Keratinocyte (primary cell): Measurements from ENCODE around the gene LYSMD2. TPM values are rescaled to one million over a fixed set of nuclear protein-coding genes. Genes with fewer than 3 reads are reported as not detected.

Experiments
- DNase-seq: peaks from one replicate; pipeline ENCODE4 v3.0.0-alpha.2; 2011; ENCODE audit warnings: low read depth, missing footprints, low spot score
- FAIRE-seq: peaks from 2 replicates; lab custom pipeline; 2011; peaks lifted over from hg19 to GRCh38; lab: Jason Lieb, UNC
- H2AFZ ChIP-seq: 2 replicates; pipeline ENCODE4 v1.6.0; 2012; ENCODE audit warnings: low read length, control low read depth, inconsistent platforms; ENCODE audit not compliant: control insufficient read depth
- H3K27ac ChIP-seq: 2 replicates; pipeline ENCODE4 v1.5.1; 2011; ENCODE audit warnings: low read length; ENCODE audit not compliant: control insufficient read depth, insufficient read depth
- H3K27me3 ChIP-seq: 3 replicates; pipeline ENCODE4 v1.6.0; 2011; ENCODE audit warnings: low read length; ENCODE audit not compliant: control insufficient read depth, insufficient read depth; ENCODE audit errors: extremely low read depth
- H3K36me3 ChIP-seq, 2 experiments: 2 replicates in 1 of 2; 3 replicates in 1 of 2; pipeline ENCODE4 v1.5.1; 2011; ENCODE audit warnings: low read length in 2 of 2, mild to moderate bottlenecking in 1 of 2; ENCODE audit not compliant: control insufficient read depth in 2 of 2, insufficient read depth in 2 of 2; ENCODE audit errors: extremely low read depth in 1 of 2
- H3K4me1 ChIP-seq: 3 replicates; pipeline ENCODE4 v1.5.1; 2011; ENCODE audit warnings: low read length; ENCODE audit not compliant: control insufficient read depth, insufficient read depth; ENCODE audit errors: extremely low read depth
- H3K4me2 ChIP-seq: 3 replicates; pipeline ENCODE4 v1.6.0; 2011; ENCODE audit warnings: low read depth, low read length; ENCODE audit not compliant: control insufficient read depth, insufficient read depth; ENCODE audit errors: extremely low read depth
- H3K4me3 ChIP-seq, 3 experiments: fragments of 200-600 bp in 1 of 3; sonication (generic) in 1 of 3; 2 replicates in 2 of 3; 3 replicates in 1 of 3; pipeline ENCODE4 v1.5.1; 2011 to 2016; ENCODE audit warnings: low read length in 3 of 3, mild to moderate bottlenecking in 3 of 3, control low read depth in 2 of 3, inconsistent platforms in 1 of 3, low read depth in 1 of 3, mixed read lengths in 1 of 3, mixed run types in 1 of 3, moderate library complexity in 1 of 3; ENCODE audit not compliant: control insufficient read depth in 2 of 3, insufficient read depth in 2 of 3; ENCODE audit errors: extremely low read depth in 1 of 3
- H3K79me2 ChIP-seq: 2 replicates; pipeline ENCODE4 v1.6.0; 2012; ENCODE audit warnings: low read length; ENCODE audit not compliant: control insufficient read depth, insufficient read depth
- H3K9ac ChIP-seq: 3 replicates; pipeline ENCODE4 v1.6.0; 2011; ENCODE audit warnings: low read length; ENCODE audit not compliant: control insufficient read depth, insufficient read depth; ENCODE audit errors: extremely low read depth
- H3K9me1 ChIP-seq: 3 replicates; pipeline ENCODE4 v1.6.0; 2011; ENCODE audit warnings: low read length; ENCODE audit not compliant: control insufficient read depth, insufficient read depth; ENCODE audit errors: extremely low read depth
- H3K9me3 ChIP-seq: 2 replicates; pipeline ENCODE4 v1.5.1; 2012; ENCODE audit warnings: low read depth, low read length; ENCODE audit not compliant: control insufficient read depth
- H4K20me1 ChIP-seq: 3 replicates; pipeline ENCODE4 v1.6.0; 2011; ENCODE audit warnings: low read length; ENCODE audit not compliant: control insufficient read depth, insufficient read depth; ENCODE audit errors: extremely low read depth
- CTCF ChIP-seq, 3 experiments: IDR thresholded peaks in 1 of 3; conservative IDR thresholded peaks in 1 of 3; optimal IDR thresholded peaks in 1 of 3; 2 replicates in 2 of 3; 3 replicates in 1 of 3; pipeline versions ENCODE3 to v1.5.1; 2011; ENCODE audit warnings: low read length in 3 of 3, mild to moderate bottlenecking in 3 of 3, moderate library complexity in 2 of 3, control low read depth in 1 of 3, inconsistent platforms in 1 of 3; ENCODE audit not compliant: insufficient read depth in 2 of 3; ENCODE audit errors: extremely low read depth in 1 of 3
- EZH2 ChIP-seq: IDR thresholded peaks from one replicate; pipeline ENCODE4 v1.6.1; 2012; ENCODE audit warnings: inconsistent platforms, mild to moderate bottlenecking, low read length, moderate library complexity
- dilution Hi-C: fragments of 300-500 bp; cut with MboI; formaldehyde crosslinking; loops from one replicate; pipeline ENCODE4 v1.7.0; 2020; ENCODE audit warnings: low sequenced_read_pairs; ENCODE audit not compliant: extremely low pct_ligation_motif_present
- polyA plus RNA-seq, 5 experiments: library from polyadenylated mRNA; depleted of rRNA in 3 of 5; stranded (reverse) in 3 of 5; stranded (forward) in 1 of 5; unstranded in 1 of 5; fragments of >200 nt; gene quantifications; 1 replicate in 1 of 5; 2 replicates in 3 of 5; 3 replicates in 1 of 5; pipeline versions ENCODE4 v1.2.1 to v1.2.3, GENCODE V29; 2011 to 2012; ENCODE audit warnings: missing spikeins in 2 of 5, low read depth in 1 of 5, low replicate concordance in 1 of 5

Gene LYSMD2
- polyA plus RNA-seq, 1 donor (not counting 4 experiments of a cell fraction or from before 2014, with no cell fraction given), result 12.7 TPM

DNA sequence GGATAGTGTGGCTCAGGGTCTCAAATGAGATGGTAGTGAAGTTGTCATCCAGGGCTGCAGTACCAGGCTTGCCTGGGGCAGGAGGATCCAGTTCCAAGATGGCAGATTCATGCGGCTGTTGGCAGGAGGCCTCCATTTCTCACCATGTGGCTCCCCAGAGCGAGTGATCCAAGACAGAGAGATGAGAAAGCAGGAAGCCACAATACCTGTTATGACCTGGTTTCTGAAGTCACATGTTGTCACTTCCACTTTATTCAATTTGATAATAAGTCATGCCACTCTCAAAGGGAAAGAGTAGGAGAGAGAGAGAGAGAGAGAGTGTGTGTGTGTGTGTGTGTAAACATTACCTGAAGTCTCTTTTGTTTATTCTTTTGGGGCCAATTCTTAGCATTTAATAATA, 44.1 kb upstream of the LYSMD2 start:
- H3K9me1 ChIP-seq, result no peaks in the 10 kb centered on the region
- H3K27me3 ChIP-seq, result no peaks in the 10 kb centered on the region
- H3K9ac ChIP-seq, result no peak overlapping the region
- dilution Hi-C loops, result no loop called here
- H3K4me2 ChIP-seq, result no peak overlapping the region
- FAIRE-seq, result no peak
- no peak overlapping the region for H3K4me3 ChIP-seq
- no peaks in the 10 kb centered on the region for H4K20me1 ChIP-seq
- H3K4me1 ChIP-seq, result peaks cover 15% of the 10 kb centered on the region
- H3K36me3 ChIP-seq, result no peaks in the 10 kb centered on the region
- no peak for TF ChIP-seq CTCF (optimal IDR thresholded peaks at IDR 0.05 in 1 of 3, IDR thresholded peaks at IDR 0.05 in 1 of 3, conservative IDR thresholded peaks at IDR 0.05 in 1 of 3; ENCODE audit: extremely low read depth in 1 of 3, insufficient read depth in 2 of 3, low read length in 3 of 3)
- H3K27ac ChIP-seq, result no peak overlapping the region
- no peaks in the 10 kb centered on the region for H3K79me2 ChIP-seq
- H3K9me3 ChIP-seq, result no peaks in the 10 kb centered on the region
- DNase-seq, result no peak
- H2AFZ ChIP-seq, result no peak overlapping the region

DNA sequence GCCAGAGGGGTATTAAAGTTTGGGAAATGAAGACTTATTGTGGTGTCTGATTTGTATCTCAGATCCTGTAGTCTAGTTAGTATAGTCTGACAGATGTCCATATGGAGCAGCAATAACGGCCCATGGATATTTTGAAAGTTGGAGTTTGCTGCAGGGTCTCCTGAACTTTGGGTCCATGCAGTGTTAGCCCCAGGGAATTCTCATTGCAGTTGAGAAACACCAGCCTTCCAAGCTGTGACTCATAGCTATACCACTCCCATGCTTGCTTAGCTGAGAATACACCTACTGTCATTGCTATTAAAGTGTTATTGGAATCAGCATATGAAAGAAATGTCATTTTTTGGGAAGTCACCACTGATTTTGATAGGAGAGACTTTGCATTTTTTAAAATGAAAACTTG, 43.2 kb upstream of the LYSMD2 start:
- dilution Hi-C loops, result no loop called here
- H3K27ac ChIP-seq, result no peak overlapping the region
- no peak for DNase-seq
- H3K79me2 ChIP-seq, result no peaks in the 10 kb centered on the region
- H3K9me1 ChIP-seq, result no peaks in the 10 kb centered on the region
- no peak overlapping the region for H3K4me2 ChIP-seq
- H3K9ac ChIP-seq, result no peak overlapping the region
- H4K20me1 ChIP-seq, result no peaks in the 10 kb centered on the region
- TF ChIP-seq EZH2 (no peak), CTCF (optimal IDR thresholded peaks at IDR 0.05 in 1 of 3, IDR thresholded peaks at IDR 0.05 in 1 of 3, conservative IDR thresholded peaks at IDR 0.05 in 1 of 3; ENCODE audit: extremely low read depth in 1 of 3, insufficient read depth in 2 of 3, low read length in 3 of 3) (no peak)
- no peaks in the 10 kb centered on the region for H3K27me3 ChIP-seq
- H2AFZ ChIP-seq, result no peak overlapping the region
- no peaks in the 10 kb centered on the region for H3K36me3 ChIP-seq
- H3K9me3 ChIP-seq, result no peaks in the 10 kb centered on the region
- no peak overlapping the region for H3K4me3 ChIP-seq
- FAIRE-seq, result no peak
- H3K4me1 ChIP-seq, result peaks cover 22% of the 10 kb centered on the region
